AG09319 (cell line): ENCODE data around the gene AGPAT3.

Experiments used
- DNase-seq: peaks from one replicate; pipeline ENCODE4 v3.0.0-alpha.2; 2010; ENCODE audit warnings: low read depth; ENCODE audit errors: extremely low read depth
- CTCF ChIP-seq: IDR thresholded peaks from 2 replicates; pipeline ENCODE4 v1.5.1; 2011; ENCODE audit warnings: low read depth, mild to moderate bottlenecking, inconsistent platforms, low read length, moderate library complexity

AGPAT3 gene

GRCh38 chr21:43957128-43957571 is 92.1 kb downstream of the AGPAT3 start:
- no peak for TF ChIP-seq CTCF
- DNase-seq: no peak

- no peak for DNase-seq
- no peak for TF ChIP-seq CTCF
These were observed 92.8 kb downstream of the AGPAT3 start for GRCh38 chr21:43957611-43958362.

- no peak for TF ChIP-seq CTCF
These were observed 93.5 kb downstream of the AGPAT3 start for GRCh38 chr21:43958364-43959158.

GRCh38 chr21:43959231-43960116 is 94.5 kb downstream of the AGPAT3 start:
- no peak for DNase-seq
- TF ChIP-seq CTCF: no peak

More at GRCh38 chr21:43958364-43959158, 93.5 kb downstream of the AGPAT3 start:
- DNase-seq: no peak

GRCh38 chr21:43961382-43961909 is 96.4 kb downstream of the AGPAT3 start:
- DNase-seq: no peak
- no peak for TF ChIP-seq CTCF

GRCh38 chr21:43965911-43966585 is 101.0 kb downstream of the AGPAT3 start:
- no peak for DNase-seq
- no peak for TF ChIP-seq CTCF
